ENCODE results near the gene CPED1. TPM values are rescaled to one million over a fixed set of nuclear protein-coding genes. Genes with fewer than 3 reads are reported as not detected.

CPED1 gene
- total and polyA plus RNA-seq, 10 of the 15 experiments (the other 5 are each of a cell fraction or from before 2014, with no cell fraction given) = 0.01 to 0.77 (median 0.10) TPM; not detected in 1

DNA sequence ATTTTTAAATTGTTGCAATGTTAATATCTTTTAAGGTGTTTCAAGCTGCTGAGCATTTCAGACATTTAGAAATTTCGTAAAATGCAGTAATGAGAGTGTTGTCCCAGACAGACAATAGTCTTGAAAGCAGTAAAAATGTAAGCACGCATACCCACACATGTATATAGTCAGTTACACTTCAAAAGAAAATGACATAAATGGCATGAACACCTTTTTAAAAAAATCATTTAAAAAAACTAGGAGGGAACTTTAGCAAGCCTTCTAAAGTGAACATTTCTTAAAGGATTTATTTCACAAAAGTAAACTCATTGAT lies 51.0 kb downstream of the CPED1 start (continued):
- TF ChIP-seq, protein P1, sequence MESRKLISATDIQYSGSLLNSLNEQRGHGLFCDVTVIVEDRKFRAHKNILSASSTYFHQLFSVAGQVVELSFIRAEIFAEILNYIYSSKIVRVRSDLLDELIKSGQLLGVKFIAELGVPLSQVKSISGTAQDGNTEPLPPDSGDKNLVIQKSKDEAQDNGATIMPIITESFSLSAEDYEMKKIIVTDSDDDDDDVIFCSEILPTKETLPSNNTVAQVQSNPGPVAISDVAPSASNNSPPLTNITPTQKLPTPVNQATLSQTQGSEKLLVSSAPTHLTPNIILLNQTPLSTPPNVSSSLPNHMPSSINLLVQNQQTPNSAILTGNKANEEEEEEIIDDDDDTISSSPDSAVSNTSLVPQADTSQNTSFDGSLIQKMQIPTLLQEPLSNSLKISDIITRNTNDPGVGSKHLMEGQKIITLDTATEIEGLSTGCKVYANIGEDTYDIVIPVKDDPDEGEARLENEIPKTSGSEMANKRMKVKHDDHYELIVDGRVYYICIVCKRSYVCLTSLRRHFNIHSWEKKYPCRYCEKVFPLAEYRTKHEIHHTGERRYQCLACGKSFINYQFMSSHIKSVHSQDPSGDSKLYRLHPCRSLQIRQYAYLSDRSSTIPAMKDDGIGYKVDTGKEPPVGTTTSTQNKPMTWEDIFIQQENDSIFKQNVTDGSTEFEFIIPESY (IDR thresholded peaks at IDR 0.05) = no peak
- TF ChIP-seq SMAD1 (IDR thresholded peaks at IDR 0.05; ENCODE audit: low read depth, partially characterized antibody) (no peak), ESRRA (IDR thresholded peaks at IDR 0.05; ENCODE audit: low read length) (no peak), POLR2AphosphoS2 (IDR thresholded peaks at IDR 0.05; ENCODE audit: low read depth, low read length) (no peak)

DNA sequence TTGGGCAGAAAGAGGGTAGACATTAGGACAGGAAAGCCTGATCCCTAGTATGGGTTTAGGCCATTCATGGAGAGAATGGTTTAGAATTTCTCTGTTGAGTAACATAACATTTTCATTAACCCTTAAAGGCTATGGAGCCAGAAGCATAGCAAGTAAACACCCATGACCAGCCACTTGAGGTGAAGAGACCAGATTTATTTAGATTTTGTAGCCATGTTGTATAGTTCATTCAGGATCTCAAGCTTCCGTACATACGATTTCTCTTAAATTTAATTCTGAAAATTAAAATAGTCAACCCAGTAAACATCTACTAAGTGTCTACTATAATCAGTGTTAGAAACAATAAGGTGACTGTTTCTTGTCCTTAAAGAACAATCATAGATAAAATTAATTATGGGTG lies 51.5 kb downstream of the CPED1 start:
- SMC1A ChIA-PET (ENCODE audit: uncharacterized antibody, unreplicated experiment) = interaction anchor here (0.9 kb wide), 1 partner anchor 10 kb away, joined by 3 read pairs; no protein-coding TSS in a partner anchor
- in situ Hi-C loops (cut with MboI) (no loop called here), intact Hi-C loops (cut with micrococcal nuclease; ENCODE audit: unreplicated experiment) (no loop called here)
- POLR2A ChIA-PET = no interaction called here
- no peak overlapping the region for H3K4me2 ChIP-seq (ENCODE audit: control insufficient read depth, insufficient read depth)
- RAD21 ChIA-PET (ENCODE audit: unreplicated experiment) = interaction anchor here (1.2 kb wide), 1 partner anchor 51 kb away, joined by 3 read pairs; the partner anchor contains the start of gene CPED1
- no peak overlapping the region for H3K4me3 ChIP-seq
- H3K36me3 ChIP-seq (ENCODE audit: control insufficient read depth in 2 of 2, insufficient read depth in 2 of 2, low read length in 1 of 2) = no peaks in the 10 kb centered on the region
- BruUV-seq (replicated peaks) = no TSS peak
- H3K4me1 ChIP-seq (ENCODE audit: control insufficient read depth, insufficient read depth, low read length) = no peaks in the 10 kb centered on the region
- no peaks in the 10 kb centered on the region for H3K9me3 ChIP-seq (replicated peaks; ENCODE audit: control insufficient read depth, insufficient read depth, low read length)
- no peaks in the 10 kb centered on the region for H4K20me1 ChIP-seq (ENCODE audit: control insufficient read depth, insufficient read depth)
- H3K27me3 ChIP-seq (replicated peaks in 1 of 2; ENCODE audit: control insufficient read depth in 2 of 2, insufficient read depth in 2 of 2, low read length in 1 of 2) = no peaks in the 10 kb centered on the region
- DNase-seq (ENCODE audit: low read depth, low spot score) = no peak
- no peak for ATAC-seq
- H3K27ac ChIP-seq (ENCODE audit: control insufficient read depth, insufficient read depth) = no peak overlapping the region
- no peak overlapping the region for H3K9ac ChIP-seq (ENCODE audit: control insufficient read depth, insufficient read depth, low read length)
- WGBS (ENCODE audit: insufficient coverage, insufficient replicate concordance, low lambda C conversion rate, missing lambda C conversion rate) = 91% methylated on average over 2 of the region's 2 CpGs
- no peaks in the 10 kb centered on the region for H3K79me2 ChIP-seq (ENCODE audit: control insufficient read depth, insufficient read depth, low read length)
- H2AFZ ChIP-seq (ENCODE audit: control insufficient read depth, low read depth, low read length) = no peak overlapping the region
- CTCF ChIA-PET = interaction anchor here (0.9 to 1.3 kb wide), 3 partner anchors 9 to 54 kb away, joined by 3 read pairs; no protein-coding TSS in a partner anchor
- no peak for FAIRE-seq
- no peak for TF ChIP-seq JUND (IDR thresholded peaks at IDR 0.05; ENCODE audit: low read depth, low read length)
- TF ChIP-seq NRF1 (conservative IDR thresholded peaks at IDR 0.05; ENCODE audit: low read depth, low read length) = no peak
- no peak for TF ChIP-seq SRF (IDR thresholded peaks at IDR 0.05; ENCODE audit: low read depth in 2 of 2, low read length in 2 of 2)
- no peak for TF ChIP-seq RUNX3 (IDR thresholded peaks at IDR 0.05; ENCODE audit: low read length)
- no peak for TF ChIP-seq TCF3 (IDR thresholded peaks at IDR 0.05; ENCODE audit: borderline replicate concordance, insufficient read depth, low read depth, low read length)
- TF ChIP-seq RBBP5 (conservative IDR thresholded peaks at IDR 0.05) = no peak
- TF ChIP-seq TCF7 (IDR thresholded peaks at IDR 0.05; ENCODE audit: borderline replicate concordance) = no peak
- TF ChIP-seq ZZZ3 (IDR thresholded peaks at IDR 0.05; ENCODE audit: control insufficient read depth, insufficient read length, low read depth) = no peak
- no peak for TF ChIP-seq NFYA (IDR thresholded peaks at IDR 0.05; ENCODE audit: borderline replicate concordance, low read depth, low read length)
- TF ChIP-seq NBN (IDR thresholded peaks at IDR 0.05) = no peak
- TF ChIP-seq, protein P2, sequence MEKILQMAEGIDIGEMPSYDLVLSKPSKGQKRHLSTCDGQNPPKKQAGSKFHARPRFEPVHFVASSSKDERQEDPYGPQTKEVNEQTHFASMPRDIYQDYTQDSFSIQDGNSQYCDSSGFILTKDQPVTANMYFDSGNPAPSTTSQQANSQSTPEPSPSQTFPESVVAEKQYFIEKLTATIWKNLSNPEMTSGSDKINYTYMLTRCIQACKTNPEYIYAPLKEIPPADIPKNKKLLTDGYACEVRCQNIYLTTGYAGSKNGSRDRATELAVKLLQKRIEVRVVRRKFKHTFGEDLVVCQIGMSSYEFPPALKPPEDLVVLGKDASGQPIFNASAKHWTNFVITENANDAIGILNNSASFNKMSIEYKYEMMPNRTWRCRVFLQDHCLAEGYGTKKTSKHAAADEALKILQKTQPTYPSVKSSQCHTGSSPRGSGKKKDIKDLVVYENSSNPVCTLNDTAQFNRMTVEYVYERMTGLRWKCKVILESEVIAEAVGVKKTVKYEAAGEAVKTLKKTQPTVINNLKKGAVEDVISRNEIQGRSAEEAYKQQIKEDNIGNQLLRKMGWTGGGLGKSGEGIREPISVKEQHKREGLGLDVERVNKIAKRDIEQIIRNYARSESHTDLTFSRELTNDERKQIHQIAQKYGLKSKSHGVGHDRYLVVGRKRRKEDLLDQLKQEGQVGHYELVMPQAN (conservative IDR thresholded peaks at IDR 0.05) = no peak
- TF ChIP-seq TARDBP (IDR thresholded peaks at IDR 0.05; ENCODE audit: borderline replicate concordance) = no peak
- TF ChIP-seq, protein P3, sequence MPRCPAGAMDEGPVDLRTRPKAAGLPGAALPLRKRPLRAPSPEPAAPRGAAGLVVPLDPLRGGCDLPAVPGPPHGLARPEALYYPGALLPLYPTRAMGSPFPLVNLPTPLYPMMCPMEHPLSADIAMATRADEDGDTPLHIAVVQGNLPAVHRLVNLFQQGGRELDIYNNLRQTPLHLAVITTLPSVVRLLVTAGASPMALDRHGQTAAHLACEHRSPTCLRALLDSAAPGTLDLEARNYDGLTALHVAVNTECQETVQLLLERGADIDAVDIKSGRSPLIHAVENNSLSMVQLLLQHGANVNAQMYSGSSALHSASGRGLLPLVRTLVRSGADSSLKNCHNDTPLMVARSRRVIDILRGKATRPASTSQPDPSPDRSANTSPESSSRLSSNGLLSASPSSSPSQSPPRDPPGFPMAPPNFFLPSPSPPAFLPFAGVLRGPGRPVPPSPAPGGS (IDR thresholded peaks at IDR 0.05; ENCODE audit: borderline replicate concordance, insufficient read depth, low read depth, low read length, poor library complexity, severe bottlenecking) = no peak
- no peak for TF ChIP-seq CREM (IDR thresholded peaks at IDR 0.05; ENCODE audit: low read depth)
- no peak for TF ChIP-seq ZNF622 (IDR thresholded peaks at IDR 0.05)
- no peak for TF ChIP-seq HCFC1 (IDR thresholded peaks at IDR 0.05; ENCODE audit: low read length)
- TF ChIP-seq ZNF217 (IDR thresholded peaks at IDR 0.05) = no peak
